ES-I3 (cell line): ENCODE results near the gene AP2A2.

ENCODE experiments used
- H3K36me3 ChIP-seq: 2 replicates; pipeline ENCODE4 v1.6.1; 2013; ENCODE audit warnings: mild to moderate bottlenecking, low read length, control low read depth, moderate library complexity; ENCODE audit not compliant: insufficient read depth
- H3K4me1 ChIP-seq: 2 replicates; pipeline ENCODE4 v1.6.1; 2013; ENCODE audit warnings: mild to moderate bottlenecking, control low read depth, low read length; ENCODE audit not compliant: insufficient read depth
- H3K9ac ChIP-seq: 2 replicates; pipeline ENCODE4 v1.6.1; 2013; ENCODE audit warnings: low read depth, mild to moderate bottlenecking, low read length, moderate library complexity
- H3K9me3 ChIP-seq: 2 replicates; pipeline ENCODE4 v1.6.1; 2013; ENCODE audit warnings: mild to moderate bottlenecking, low read length, moderate library complexity; ENCODE audit not compliant: control insufficient read depth, insufficient read depth

Gene AP2A2

DNA sequence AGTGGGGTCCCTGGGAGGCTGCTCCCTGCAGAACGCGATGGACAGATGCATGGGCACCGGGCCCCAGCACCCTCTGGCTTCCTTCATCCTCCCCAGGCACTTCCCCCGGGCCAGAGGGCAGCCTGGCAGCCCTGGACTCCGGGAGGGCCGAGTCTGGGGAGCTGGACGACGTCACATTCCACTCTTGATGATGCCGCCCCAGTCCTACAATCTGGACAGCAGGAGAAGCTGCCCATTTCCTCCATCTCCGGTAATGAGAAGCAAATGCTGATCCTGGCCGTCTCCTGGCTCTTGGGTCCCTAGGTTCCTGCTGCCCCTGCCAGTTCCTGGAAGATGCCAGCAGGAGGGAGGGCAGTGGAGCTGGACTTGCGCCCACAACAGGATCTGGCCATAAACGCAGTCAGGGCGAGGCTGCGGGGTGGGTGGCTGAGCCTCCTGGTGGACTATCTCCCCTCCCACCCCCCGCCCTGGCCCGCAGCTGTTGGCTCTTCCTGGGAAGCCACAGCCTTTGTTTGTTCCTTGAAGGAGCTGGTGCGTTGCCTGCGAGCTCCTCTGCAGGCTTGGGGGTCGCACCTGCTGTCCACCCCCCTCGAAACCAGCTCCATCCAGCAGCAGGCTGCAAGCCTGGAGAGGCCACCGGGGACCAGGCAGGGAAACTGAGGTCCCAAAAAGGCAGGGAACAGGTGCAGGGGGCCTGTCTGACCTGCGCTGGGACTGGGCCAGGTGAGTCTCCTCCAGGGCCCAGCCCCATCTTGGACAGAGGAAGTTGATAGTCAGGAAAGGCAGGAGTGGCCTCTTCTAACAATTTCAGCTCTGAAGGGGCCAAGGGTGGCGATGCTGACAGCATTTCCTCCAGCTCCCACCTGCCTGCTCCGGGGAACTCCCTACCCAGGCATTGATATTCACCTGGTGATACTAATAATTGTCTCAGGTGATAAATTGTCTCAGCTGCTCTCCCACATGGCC, 128.8 kb downstream of the AP2A2 start:
- Histone ChIP-seq H3K9ac (no peak overlapping the region), H3K4me1 (no peaks in the 10 kb centered on the region), H3K9me3 (no peaks in the 10 kb centered on the region), H3K36me3 (no peaks in the 10 kb centered on the region)

DNA sequence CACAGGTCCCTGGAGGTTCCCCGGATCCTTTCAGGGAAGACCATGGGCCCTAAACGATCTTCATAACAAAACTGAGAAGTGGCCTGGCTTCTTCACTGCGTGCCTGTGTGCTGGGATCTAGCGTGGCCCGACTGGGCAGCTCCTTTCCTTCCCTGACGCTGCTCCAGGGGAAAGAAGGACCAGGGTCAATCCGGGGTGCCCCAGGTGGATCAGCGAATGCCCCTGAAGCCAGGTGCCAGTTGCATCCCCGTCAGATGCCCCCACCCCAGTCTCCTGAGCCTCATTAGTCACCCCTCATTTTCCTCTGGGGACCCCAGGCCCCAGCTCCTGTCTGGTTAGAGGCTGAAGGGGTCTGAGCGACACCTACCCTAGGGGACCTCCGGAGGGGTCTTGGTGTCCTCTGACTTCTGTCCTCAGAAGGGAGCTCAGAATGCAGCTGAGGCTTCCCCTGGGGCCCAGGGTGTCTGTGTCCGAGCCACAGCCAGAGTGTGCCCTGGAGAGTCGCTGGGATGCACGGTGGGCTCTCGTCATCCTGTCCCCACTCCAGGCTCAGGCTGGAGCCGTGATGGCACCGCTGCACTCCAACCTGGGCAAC, 129.5 kb downstream of the AP2A2 start:
- no peaks in the 10 kb centered on the region for H3K9me3 ChIP-seq
- H3K9ac ChIP-seq = no peak overlapping the region
- H3K4me1 ChIP-seq = no peaks in the 10 kb centered on the region
- no peaks in the 10 kb centered on the region for H3K36me3 ChIP-seq

DNA sequence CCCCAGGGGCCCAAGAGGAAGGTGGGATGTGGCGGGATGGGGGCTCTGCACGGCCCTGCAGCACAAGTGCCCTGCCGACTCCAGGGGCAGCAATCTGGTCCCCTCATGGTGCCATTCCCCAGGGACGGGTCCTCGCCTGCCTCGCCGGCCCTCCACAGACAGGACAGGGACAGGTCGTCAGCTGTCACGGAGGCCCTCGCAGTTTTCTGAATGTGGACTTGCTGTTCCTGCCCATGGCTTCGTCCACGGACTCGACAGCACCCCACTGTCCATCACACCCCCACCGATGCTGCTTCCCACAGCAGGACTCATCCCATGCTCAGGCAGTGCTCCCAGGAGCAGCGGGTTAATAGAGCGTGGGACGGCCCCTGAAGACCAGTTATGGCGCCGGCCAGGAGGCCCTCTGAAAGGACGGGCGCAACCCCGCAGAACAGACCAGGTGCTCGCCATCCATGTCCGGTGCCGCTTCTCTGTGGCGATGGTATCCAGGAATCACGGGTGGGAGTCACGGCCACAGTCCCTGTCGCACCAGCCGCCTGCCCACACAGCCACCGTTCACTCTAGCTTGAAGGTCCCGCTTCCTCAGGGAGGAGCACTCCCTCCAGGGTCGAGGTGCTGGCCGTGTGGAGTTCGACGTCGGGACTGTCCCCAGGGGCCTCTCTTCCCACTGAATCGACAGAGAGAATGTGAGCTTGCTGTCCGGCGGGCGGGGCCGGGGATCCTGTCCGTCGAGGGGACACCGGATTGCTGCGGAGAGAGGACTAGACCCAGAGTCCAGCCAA, 130.5 kb downstream of the AP2A2 start:
- Histone ChIP-seq H3K36me3 (no peaks in the 10 kb centered on the region), H3K9ac (no peak overlapping the region), H3K4me1 (no peaks in the 10 kb centered on the region), H3K9me3 (no peaks in the 10 kb centered on the region)

GRCh38 chr11:1057806-1058205, 132.1 kb downstream of the AP2A2 start:
- H3K36me3 ChIP-seq = no peaks in the 10 kb centered on the region
- H3K9me3 ChIP-seq = no peaks in the 10 kb centered on the region
- no peaks in the 10 kb centered on the region for H3K4me1 ChIP-seq
- no peak overlapping the region for H3K9ac ChIP-seq

GRCh38 chr11:1059759-1060158, 134.1 kb downstream of the AP2A2 start:
- H3K9me3 ChIP-seq = no peaks in the 10 kb centered on the region; the same call in 1 of the 2 replicates
- no peaks in the 10 kb centered on the region for H3K4me1 ChIP-seq
- H3K9ac ChIP-seq = no peak overlapping the region

DNA sequence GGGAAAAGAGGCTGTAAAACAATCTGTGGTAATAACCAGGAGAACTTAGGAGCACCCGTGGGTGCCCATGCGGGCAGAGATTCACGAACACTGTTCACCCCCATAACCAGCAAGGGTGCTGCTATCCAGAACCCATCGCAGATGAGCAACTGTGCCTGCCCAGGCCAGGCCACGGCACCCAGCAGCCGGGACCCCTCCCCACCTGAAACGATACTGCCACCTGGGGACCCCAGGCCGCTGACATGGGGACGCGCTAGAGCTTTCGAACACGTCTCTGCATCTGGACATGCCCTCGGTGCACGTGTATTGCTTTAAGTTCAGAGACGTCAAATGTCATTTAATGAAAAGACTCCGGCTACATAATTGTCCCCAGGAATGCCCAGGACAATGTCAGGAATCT, 134.7 kb downstream of the AP2A2 start:
- Histone ChIP-seq H3K9me3 (no peaks in the 10 kb centered on the region; the same call in 1 of the 2 replicates), H3K9ac (no peak overlapping the region), H3K4me1 (no peaks in the 10 kb centered on the region), H3K36me3 (no peaks in the 10 kb centered on the region)

More at GRCh38 chr11:1059759-1060158, 134.1 kb downstream of the AP2A2 start:
- no peaks in the 10 kb centered on the region for H3K36me3 ChIP-seq

- Histone ChIP-seq H3K9me3 (no peaks in the 10 kb centered on the region; the same call in 1 of the 2 replicates), H3K9ac (no peak overlapping the region), H3K36me3 (no peaks in the 10 kb centered on the region), H3K4me1 (no peaks in the 10 kb centered on the region)
Observed at GRCh38 chr11:1060852-1061616, 135.4 kb downstream of the AP2A2 start.
